HS-27A (cell line): ENCODE data around the gene CTXN2.

Source experiments
- DNase-seq: peaks from one replicate; pipeline ENCODE4 v3.0.0-alpha.2; 2012; ENCODE audit warnings: low read depth, missing footprints

Gene CTXN2

GRCh38 chr15:48222627-48223026, 31.2 kb downstream of the CTXN2 start:
- no peak for DNase-seq

GRCh38 chr15:48225771-48226170, 34.3 kb downstream of the CTXN2 start:
- no peak for DNase-seq

GRCh38 chr15:48230498-48230897, 39.0 kb downstream of the CTXN2 start:
- no peak for DNase-seq

- no peak for DNase-seq
Observed at GRCh38 chr15:48233246-48233645, 41.8 kb downstream of the CTXN2 start.

GRCh38 chr15:48239334-48239733, 47.9 kb downstream of the CTXN2 start:
- no peak for DNase-seq

- no peak for DNase-seq
Observed at GRCh38 chr15:48242015-48242414, 50.5 kb downstream of the CTXN2 start.

GRCh38 chr15:48242535-48242934, 51.1 kb downstream of the CTXN2 start:
- no peak for DNase-seq

- no peak for DNase-seq
Observed at GRCh38 chr15:48244921-48245320, 53.5 kb downstream of the CTXN2 start.

GRCh38 chr15:48248414-48248813, 56.9 kb downstream of the CTXN2 start:
- DNase-seq: no peak

- DNase-seq: peak; percentile 45
Observed at GRCh38 chr15:48250640-48251076, 59.2 kb downstream of the CTXN2 start.

- no peak for DNase-seq
Observed at GRCh38 chr15:48253172-48253571, 61.7 kb downstream of the CTXN2 start.
